HepG2 (cell line): ENCODE results near the gene TIAM2. TPM values are rescaled to one million over a fixed set of nuclear protein-coding genes. Genes with fewer than 3 reads are reported as not detected.

Experiments used
- ELF3 ChIP-seq: IDR thresholded peaks from 2 replicates; pipeline ENCODE4 v1.6.1; 2016; ENCODE audit warnings: missing genetic modification reagents, missing compliant biosample characterization
- FOXJ3 ChIP-seq: sonication (generic); formaldehyde crosslinking; IDR thresholded peaks from 2 replicates; pipeline ENCODE4 v1.4.0; 2020; ENCODE audit warnings: missing genetic modification reagents, mild to moderate bottlenecking, borderline replicate concordance
- HNF4A ChIP-seq: sonication (generic); formaldehyde crosslinking; IDR thresholded peaks from 2 replicates; pipeline ENCODE4 v1.4.0; 2020; ENCODE audit warnings: missing genetic modification reagents
- KMT2B ChIP-seq: IDR thresholded peaks from 2 replicates; pipeline ENCODE4 v1.6.1; 2016; ENCODE audit warnings: missing genetic modification reagents, missing compliant biosample characterization
- REPIN1 ChIP-seq: sonication (generic); formaldehyde crosslinking; IDR thresholded peaks from 2 replicates; pipeline ENCODE4 v1.8.0; 2022; ENCODE audit warnings: missing genetic modification reagents, low read depth, mild to moderate bottlenecking, borderline replicate concordance
- SAP130 ChIP-seq: IDR thresholded peaks from 2 replicates; pipeline ENCODE4 v1.6.1; 2016; ENCODE audit warnings: low read depth
- SOX6 ChIP-seq, 2 experiments: fragments of 450-650 bp in 1 of 2; sonication (generic) in 1 of 2; formaldehyde crosslinking in 1 of 2; IDR thresholded peaks; 2 replicates each; pipeline versions ENCODE4 v1.4.0 to v1.6.1; 2017 to 2020; ENCODE audit warnings: antibody characterized with exemption in 1 of 2, mild to moderate bottlenecking in 1 of 2, missing genetic modification reagents in 1 of 2
- ZFP36L1 ChIP-seq: sonication (generic); formaldehyde crosslinking; IDR thresholded peaks from 2 replicates; pipeline ENCODE4 v1.8.0; 2022; ENCODE audit warnings: mild to moderate bottlenecking, missing genetic modification reagents, moderate library complexity
- ZNF607 ChIP-seq: sonication (generic); formaldehyde crosslinking; IDR thresholded peaks from 2 replicates; pipeline ENCODE4 v1.5.1; 2020; ENCODE audit warnings: missing genetic modification reagents, mild to moderate bottlenecking, borderline replicate concordance
- ZNF614 ChIP-seq: IDR thresholded peaks from 2 replicates; pipeline ENCODE4 v1.6.1; 2018; ENCODE audit warnings: missing biosample characterization, missing genetic modification reagents, inconsistent platforms, borderline replicate concordance
- polyA plus RNA-seq, 8 experiments: library from polyadenylated mRNA; depleted of rRNA in 3 of 8; stranded (reverse) in 7 of 8; unstranded in 1 of 8; fragments of >200 nt; fragmentation: Illumina TruSeq in 4 of 8; extraction: Trizol in 4 of 8; gene quantifications; 2 replicates each; pipeline versions ENCODE4 v1.2.1 to v1.2.3, GENCODE V29; 2011 to 2016; ENCODE audit warnings: low read depth in 4 of 8, missing spikeins in 1 of 8, mixed read lengths in 1 of 8; ENCODE audit not compliant: insufficient read depth in 1 of 8
- total RNA-seq, 5 experiments: library from RNA; depleted of rRNA; stranded (reverse); fragments of >200 nt; fragmentation: Illumina TruSeq; extraction: Trizol; gene quantifications; 2 replicates each; pipeline ENCODE4 v1.2.3, GENCODE V29; 2016; ENCODE audit warnings: low read depth in 1 of 5
- TF ChIP-seq, protein P1 (sequence below): sonication (generic); formaldehyde crosslinking; IDR thresholded peaks from 2 replicates; pipeline ENCODE4 v1.5.1; 2020; ENCODE audit warnings: mild to moderate bottlenecking, missing genetic modification reagents, borderline replicate concordance
- TF ChIP-seq, protein P2 (sequence below): sonication (generic); formaldehyde crosslinking; IDR thresholded peaks from 2 replicates; pipeline ENCODE4 v1.4.0; 2020; ENCODE audit warnings: missing genetic modification reagents, mild to moderate bottlenecking, borderline replicate concordance
- TF ChIP-seq, protein P3 (sequence below): sonication (generic); formaldehyde crosslinking; IDR thresholded peaks from 2 replicates; pipeline ENCODE4 v1.5.1; 2020; ENCODE audit warnings: missing genetic modification reagents, mild to moderate bottlenecking, borderline replicate concordance
- TF ChIP-seq, protein P4 (sequence below): sonication (generic); formaldehyde crosslinking; IDR thresholded peaks from 2 replicates; pipeline ENCODE4 v1.5.1; 2020; ENCODE audit warnings: mild to moderate bottlenecking, missing genetic modification reagents, moderate library complexity

TIAM2 gene
- total and polyA plus RNA-seq, 2 of the 13 experiments (the other 11 are each of a cell fraction or from before 2014, with no cell fraction given): 4.1 to 4.5 TPM

DNA sequence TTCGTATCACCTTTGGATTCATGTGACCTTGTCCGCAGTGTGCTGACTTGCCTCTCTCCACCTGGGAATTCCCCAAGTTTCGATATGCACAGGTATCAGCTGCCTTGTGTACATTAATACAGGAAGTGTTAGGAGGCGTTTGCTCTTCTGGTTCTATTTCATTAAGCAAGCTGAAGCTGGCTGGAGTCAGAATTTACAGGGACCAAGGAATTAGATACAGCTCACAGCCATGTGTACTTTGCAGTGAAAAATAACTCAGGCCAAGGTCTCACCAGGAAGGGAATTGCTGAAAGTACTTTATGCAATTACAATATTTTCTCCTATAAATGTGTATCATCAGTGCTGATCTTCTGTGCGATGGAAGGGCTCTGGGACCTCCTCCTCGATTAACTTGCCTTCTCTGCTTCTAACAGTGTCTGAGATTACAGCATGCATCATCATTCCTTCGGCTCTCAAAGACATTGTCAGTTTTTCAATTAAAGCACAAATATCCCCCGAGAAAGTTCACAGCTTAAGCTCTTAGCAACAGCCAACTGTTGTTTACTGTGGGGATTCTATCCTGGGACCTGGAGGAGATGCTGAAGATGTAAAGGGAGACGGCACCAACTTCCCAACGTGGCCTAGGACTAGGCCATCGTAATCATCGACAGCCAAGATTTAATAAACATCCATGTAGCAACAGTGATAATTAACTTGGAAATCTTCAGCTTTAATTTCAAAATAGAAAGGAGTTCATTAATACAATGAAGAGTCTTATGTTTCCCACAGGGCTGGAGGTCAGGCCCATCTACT, 13.8 kb upstream of the TIAM2 start (continued):
- TF ChIP-seq, protein P1, sequence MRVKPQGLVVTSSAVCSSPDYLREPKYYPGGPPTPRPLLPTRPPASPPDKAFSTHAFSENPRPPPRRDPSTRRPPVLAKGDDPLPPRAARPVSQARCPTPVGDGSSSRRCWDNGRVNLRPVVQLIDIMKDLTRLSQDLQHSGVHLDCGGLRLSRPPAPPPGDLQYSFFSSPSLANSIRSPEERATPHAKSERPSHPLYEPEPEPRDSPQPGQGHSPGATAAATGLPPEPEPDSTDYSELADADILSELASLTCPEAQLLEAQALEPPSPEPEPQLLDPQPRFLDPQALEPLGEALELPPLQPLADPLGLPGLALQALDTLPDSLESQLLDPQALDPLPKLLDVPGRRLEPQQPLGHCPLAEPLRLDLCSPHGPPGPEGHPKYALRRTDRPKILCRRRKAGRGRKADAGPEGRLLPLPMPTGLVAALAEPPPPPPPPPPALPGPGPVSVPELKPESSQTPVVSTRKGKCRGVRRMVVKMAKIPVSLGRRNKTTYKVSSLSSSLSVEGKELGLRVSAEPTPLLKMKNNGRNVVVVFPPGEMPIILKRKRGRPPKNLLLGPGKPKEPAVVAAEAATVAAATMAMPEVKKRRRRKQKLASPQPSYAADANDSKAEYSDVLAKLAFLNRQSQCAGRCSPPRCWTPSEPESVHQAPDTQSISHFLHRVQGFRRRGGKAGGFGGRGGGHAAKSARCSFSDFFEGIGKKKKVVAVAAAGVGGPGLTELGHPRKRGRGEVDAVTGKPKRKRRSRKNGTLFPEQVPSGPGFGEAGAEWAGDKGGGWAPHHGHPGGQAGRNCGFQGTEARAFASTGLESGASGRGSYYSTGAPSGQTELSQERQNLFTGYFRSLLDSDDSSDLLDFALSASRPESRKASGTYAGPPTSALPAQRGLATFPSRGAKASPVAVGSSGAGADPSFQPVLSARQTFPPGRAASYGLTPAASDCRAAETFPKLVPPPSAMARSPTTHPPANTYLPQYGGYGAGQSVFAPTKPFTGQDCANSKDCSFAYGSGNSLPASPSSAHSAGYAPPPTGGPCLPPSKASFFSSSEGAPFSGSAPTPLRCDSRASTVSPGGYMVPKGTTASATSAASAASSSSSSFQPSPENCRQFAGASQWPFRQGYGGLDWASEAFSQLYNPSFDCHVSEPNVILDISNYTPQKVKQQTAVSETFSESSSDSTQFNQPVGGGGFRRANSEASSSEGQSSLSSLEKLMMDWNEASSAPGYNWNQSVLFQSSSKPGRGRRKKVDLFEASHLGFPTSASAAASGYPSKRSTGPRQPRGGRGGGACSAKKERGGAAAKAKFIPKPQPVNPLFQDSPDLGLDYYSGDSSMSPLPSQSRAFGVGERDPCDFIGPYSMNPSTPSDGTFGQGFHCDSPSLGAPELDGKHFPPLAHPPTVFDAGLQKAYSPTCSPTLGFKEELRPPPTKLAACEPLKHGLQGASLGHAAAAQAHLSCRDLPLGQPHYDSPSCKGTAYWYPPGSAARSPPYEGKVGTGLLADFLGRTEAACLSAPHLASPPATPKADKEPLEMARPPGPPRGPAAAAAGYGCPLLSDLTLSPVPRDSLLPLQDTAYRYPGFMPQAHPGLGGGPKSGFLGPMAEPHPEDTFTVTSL: 0 out of 2 replicates have a peak, but pooled peaks have one; percentile 47
- TF ChIP-seq, protein P2, sequence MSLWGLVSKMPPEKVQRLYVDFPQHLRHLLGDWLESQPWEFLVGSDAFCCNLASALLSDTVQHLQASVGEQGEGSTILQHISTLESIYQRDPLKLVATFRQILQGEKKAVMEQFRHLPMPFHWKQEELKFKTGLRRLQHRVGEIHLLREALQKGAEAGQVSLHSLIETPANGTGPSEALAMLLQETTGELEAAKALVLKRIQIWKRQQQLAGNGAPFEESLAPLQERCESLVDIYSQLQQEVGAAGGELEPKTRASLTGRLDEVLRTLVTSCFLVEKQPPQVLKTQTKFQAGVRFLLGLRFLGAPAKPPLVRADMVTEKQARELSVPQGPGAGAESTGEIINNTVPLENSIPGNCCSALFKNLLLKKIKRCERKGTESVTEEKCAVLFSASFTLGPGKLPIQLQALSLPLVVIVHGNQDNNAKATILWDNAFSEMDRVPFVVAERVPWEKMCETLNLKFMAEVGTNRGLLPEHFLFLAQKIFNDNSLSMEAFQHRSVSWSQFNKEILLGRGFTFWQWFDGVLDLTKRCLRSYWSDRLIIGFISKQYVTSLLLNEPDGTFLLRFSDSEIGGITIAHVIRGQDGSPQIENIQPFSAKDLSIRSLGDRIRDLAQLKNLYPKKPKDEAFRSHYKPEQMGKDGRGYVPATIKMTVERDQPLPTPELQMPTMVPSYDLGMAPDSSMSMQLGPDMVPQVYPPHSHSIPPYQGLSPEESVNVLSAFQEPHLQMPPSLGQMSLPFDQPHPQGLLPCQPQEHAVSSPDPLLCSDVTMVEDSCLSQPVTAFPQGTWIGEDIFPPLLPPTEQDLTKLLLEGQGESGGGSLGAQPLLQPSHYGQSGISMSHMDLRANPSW: peak; percentile 67; the same call in 1 of the 2 replicates
- 0 out of 2 replicates have a peak, but pooled peaks have one; percentile 37 for TF ChIP-seq ZNF607 (CRISPR knock-in tag)
- 0 out of 2 replicates have a peak, but pooled peaks have one; percentile 34 for TF ChIP-seq KMT2B (CRISPR knock-in tag)
- no peak for TF ChIP-seq ZNF614 (CRISPR knock-in tag)
- TF ChIP-seq, protein P3, sequence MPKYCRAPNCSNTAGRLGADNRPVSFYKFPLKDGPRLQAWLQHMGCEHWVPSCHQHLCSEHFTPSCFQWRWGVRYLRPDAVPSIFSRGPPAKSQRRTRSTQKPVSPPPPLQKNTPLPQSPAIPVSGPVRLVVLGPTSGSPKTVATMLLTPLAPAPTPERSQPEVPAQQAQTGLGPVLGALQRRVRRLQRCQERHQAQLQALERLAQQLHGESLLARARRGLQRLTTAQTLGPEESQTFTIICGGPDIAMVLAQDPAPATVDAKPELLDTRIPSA (CRISPR knock-in tag): peak; percentile 17; the same call in 1 of the 2 replicates
- peak; percentile 77; the same call in 1 of the 2 replicates for TF ChIP-seq REPIN1 (CRISPR knock-in tag)
- TF ChIP-seq ELF3 (CRISPR knock-in tag): peak; percentile 52; the same call in 1 of the 2 replicates
- no peak for TF ChIP-seq SOX6 (IDR thresholded peaks at IDR 0.05)
- TF ChIP-seq SOX6 (CRISPR knock-in tag; IDR thresholded peaks at IDR 0.05): peak; percentile 39; the same call in 1 of the 2 replicates
- peak; percentile 24; the same call in 1 of the 2 replicates for TF ChIP-seq SAP130
- TF ChIP-seq ZFP36L1: 0 out of 2 replicates have a peak, but pooled peaks have one; percentile 43
- peak; percentile 24; the same call in 1 of the 2 replicates for TF ChIP-seq HNF4A (CRISPR knock-in tag)
- TF ChIP-seq, protein P4, sequence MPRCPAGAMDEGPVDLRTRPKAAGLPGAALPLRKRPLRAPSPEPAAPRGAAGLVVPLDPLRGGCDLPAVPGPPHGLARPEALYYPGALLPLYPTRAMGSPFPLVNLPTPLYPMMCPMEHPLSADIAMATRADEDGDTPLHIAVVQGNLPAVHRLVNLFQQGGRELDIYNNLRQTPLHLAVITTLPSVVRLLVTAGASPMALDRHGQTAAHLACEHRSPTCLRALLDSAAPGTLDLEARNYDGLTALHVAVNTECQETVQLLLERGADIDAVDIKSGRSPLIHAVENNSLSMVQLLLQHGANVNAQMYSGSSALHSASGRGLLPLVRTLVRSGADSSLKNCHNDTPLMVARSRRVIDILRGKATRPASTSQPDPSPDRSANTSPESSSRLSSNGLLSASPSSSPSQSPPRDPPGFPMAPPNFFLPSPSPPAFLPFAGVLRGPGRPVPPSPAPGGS (CRISPR knock-in tag): peak; percentile 84
- TF ChIP-seq FOXJ3: no peak
